Neural cell (in vitro differentiated cells): ENCODE data around the gene MAPK11. TPM values are rescaled to one million over a fixed set of nuclear protein-coding genes. Genes with fewer than 3 reads are reported as not detected.

Experiments
- H2AFZ ChIP-seq: fragments of 200-600, 300-800 bp; sonication (generic), shearing (Covaris generic); 2 replicates; pipeline ENCODE4 v1.6.0; 2014; ENCODE audit warnings: low read depth, mild to moderate bottlenecking, antibody characterized with exemption, low read length, moderate library complexity
- H3F3A ChIP-seq: fragments of 200-600 bp; shearing (Covaris generic); 2 replicates; pipeline ENCODE4 v1.6.1; 2016; ENCODE audit warnings: mild to moderate bottlenecking, moderate library complexity, mixed read lengths, antibody characterized with exemption, low read length; ENCODE audit not compliant: insufficient read depth, poor library complexity, severe bottlenecking
- H3K27ac ChIP-seq: fragments of 200-600, 300-800 bp; sonication (generic), shearing (Covaris generic); 2 replicates; pipeline ENCODE4 v1.5.1; 2014; ENCODE audit warnings: mild to moderate bottlenecking, low read length, moderate library complexity
- H3K27me3 ChIP-seq: fragments of 300-800, 200-600 bp; sonication (generic), shearing (Covaris generic); 2 replicates; pipeline ENCODE4 v1.6.0; 2014; ENCODE audit warnings: mild to moderate bottlenecking, low read depth, low read length, moderate library complexity; ENCODE audit not compliant: insufficient read depth
- H3K36me3 ChIP-seq: fragments of 300-800, 200-600 bp; sonication (generic), shearing (Covaris generic); 2 replicates; pipeline ENCODE4 v1.5.1; 2014; ENCODE audit warnings: mild to moderate bottlenecking, antibody characterized with exemption, low read length, moderate library complexity; ENCODE audit not compliant: insufficient read depth
- H3K4me2 ChIP-seq: fragments of 300-800, 200-600 bp; sonication (generic), shearing (Covaris generic); 2 replicates; pipeline ENCODE4 v1.6.0; 2014; ENCODE audit warnings: mild to moderate bottlenecking, low read length
- H3K4me3 ChIP-seq: fragments of 300-800, 200-600 bp; sonication (generic), shearing (Covaris generic); 2 replicates; pipeline ENCODE4 v1.5.1; 2014; ENCODE audit warnings: mild to moderate bottlenecking, low read length, moderate library complexity
- H3K79me2 ChIP-seq: fragments of 200-600 bp; shearing (Covaris generic); replicated peaks from 2 replicates; pipeline ENCODE4 v1.6.0; 2014; ENCODE audit warnings: mild to moderate bottlenecking, low read length, moderate library complexity; ENCODE audit not compliant: insufficient read depth
- H3K9ac ChIP-seq: fragments of 300-800, 200-600 bp; sonication (generic), shearing (Covaris generic); 2 replicates; pipeline ENCODE4 v1.6.1; 2016; ENCODE audit warnings: mild to moderate bottlenecking, low read length, mixed read lengths
- H3K9me2 ChIP-seq: fragments of 200-600 bp; shearing (Covaris generic); 2 replicates; pipeline ENCODE4 v1.6.1; 2016; ENCODE audit warnings: mild to moderate bottlenecking, low read length, mixed read lengths; ENCODE audit not compliant: insufficient read depth
- H3K9me3 ChIP-seq: fragments of 200-600, 300-800 bp; sonication (generic), shearing (Covaris generic); 2 replicates; pipeline ENCODE4 v1.6.1; 2016; ENCODE audit warnings: mild to moderate bottlenecking, mixed run types, low read length, moderate library complexity, mixed read lengths
- H4K20me1 ChIP-seq: fragments of 200-600 bp; shearing (Covaris generic); 2 replicates; pipeline ENCODE4 v1.6.1; 2016; ENCODE audit warnings: mild to moderate bottlenecking, mixed run types; ENCODE audit not compliant: insufficient read depth
- CTCF ChIP-seq: fragments of 450-650 bp; IDR thresholded peaks from 2 replicates; pipeline ENCODE4 v1.5.1; 2014; ENCODE audit warnings: antibody characterized with exemption, mild to moderate bottlenecking, moderate library complexity; ENCODE audit not compliant: poor library complexity, severe bottlenecking
- EP300 ChIP-seq: fragments of 450-650 bp; conservative IDR thresholded peaks from 2 replicates; pipeline ENCODE4 v1.6.1; 2014; ENCODE audit warnings: antibody characterized with exemption, mild to moderate bottlenecking, moderate library complexity; ENCODE audit not compliant: poor library complexity, severe bottlenecking
- EZH2 ChIP-seq: fragments of 200-600, 300-800 bp; shearing (Covaris generic), sonication (generic); IDR thresholded peaks from 2 replicates; pipeline ENCODE4 v1.6.1; 2014; ENCODE audit warnings: antibody characterized with exemption, low read length, borderline replicate concordance, mild to moderate bottlenecking; ENCODE audit not compliant: insufficient read depth, poor library complexity, severe bottlenecking
- MXI1 ChIP-seq: fragments of 450-650 bp; conservative IDR thresholded peaks from 2 replicates; pipeline ENCODE4 v1.6.1; 2014; ENCODE audit warnings: antibody characterized with exemption, mild to moderate bottlenecking; ENCODE audit not compliant: poor library complexity, severe bottlenecking
- POLR2AphosphoS5 ChIP-seq: IDR thresholded peaks from 2 replicates; pipeline ENCODE4 v1.6.1; 2012
- RAD21 ChIP-seq: fragments of 450-650 bp; conservative IDR thresholded peaks from 2 replicates; pipeline ENCODE4 v1.6.1; 2014; ENCODE audit warnings: antibody characterized with exemption, mild to moderate bottlenecking, moderate library complexity
- REST ChIP-seq: IDR thresholded peaks from 2 replicates; pipeline ENCODE4 v1.6.1; 2012; ENCODE audit warnings: borderline replicate concordance
- SMC3 ChIP-seq: fragments of 450-650 bp; conservative IDR thresholded peaks from 2 replicates; pipeline ENCODE4 v1.6.1; 2014; ENCODE audit warnings: antibody characterized with exemption, mild to moderate bottlenecking, moderate library complexity; ENCODE audit not compliant: poor library complexity
- TAF1 ChIP-seq: IDR thresholded peaks from 2 replicates; pipeline ENCODE4 v1.6.1; 2012; ENCODE audit warnings: low read depth
- polyA plus RNA-seq: library from polyadenylated mRNA; depleted of rRNA; stranded (reverse); fragments of >200 nt; gene quantifications from 2 replicates; pipeline ENCODE4 v1.2.3, GENCODE V29; 2014

MAPK11 gene
- polyA plus RNA-seq, 1 donor from 2014 or later: 36.3 TPM

GRCh38 chr22:50276143-50276542, 6.0 kb upstream of the MAPK11 start:
- no peaks in the 10 kb centered on the region for H3F3A ChIP-seq
- no peaks in the 10 kb centered on the region for H3K9me2 ChIP-seq
- H3K79me2 ChIP-seq: no peaks in the 10 kb centered on the region
- no peaks in the 10 kb centered on the region for H3K36me3 ChIP-seq
- H3K4me2 ChIP-seq: no peak overlapping the region
- H3K9me3 ChIP-seq: no peaks in the 10 kb centered on the region
- no peak overlapping the region for H3K27ac ChIP-seq
- H4K20me1 ChIP-seq: no peaks in the 10 kb centered on the region
- no peak overlapping the region for H3K9ac ChIP-seq
- H3K4me3 ChIP-seq: no peak overlapping the region
- no peak overlapping the region for H2AFZ ChIP-seq
- TF ChIP-seq POLR2AphosphoS5 (no peak), RAD21 (no peak), EP300 (no peak), CTCF (peak; percentile 29)
- no peaks in the 10 kb centered on the region for H3K27me3 ChIP-seq

GRCh38 chr22:50275181-50276055, 5.2 kb upstream of the MAPK11 start:
- Histone ChIP-seq H2AFZ (no peak overlapping the region), H3K79me2 (no peaks in the 10 kb centered on the region), H3K27me3 (no peaks in the 10 kb centered on the region), H3K9ac (no peak overlapping the region), H3K4me3 (no peak overlapping the region), H3K9me2 (no peaks in the 10 kb centered on the region), H3F3A (no peaks in the 10 kb centered on the region), H3K9me3 (no peaks in the 10 kb centered on the region), H3K36me3 (no peaks in the 10 kb centered on the region), H3K27ac (no peak overlapping the region), H4K20me1 (no peaks in the 10 kb centered on the region), H3K4me2 (no peak overlapping the region)
- TF ChIP-seq CTCF: no peak

GRCh38 chr22:50274771-50275170, 4.6 kb upstream of the MAPK11 start:
- Histone ChIP-seq H3K79me2 (no peaks in the 10 kb centered on the region), H4K20me1 (no peaks in the 10 kb centered on the region), H3K36me3 (no peaks in the 10 kb centered on the region), H3K9me3 (no peaks in the 10 kb centered on the region), H3K4me2 (no peak overlapping the region), H3K9ac (no peak overlapping the region), H3K9me2 (no peaks in the 10 kb centered on the region), H3K27ac (no peak overlapping the region), H3F3A (no peaks in the 10 kb centered on the region), H3K27me3 (no peaks in the 10 kb centered on the region), H2AFZ (no peak overlapping the region), H3K4me3 (no peak overlapping the region)
- TF ChIP-seq RAD21: no peak
- no peak for TF ChIP-seq EP300
- TF ChIP-seq CTCF: no peak
- TF ChIP-seq POLR2AphosphoS5: no peak
- TF ChIP-seq REST: no peak
- TF ChIP-seq EZH2: no peak
- no peak for TF ChIP-seq SMC3
- no peak for TF ChIP-seq TAF1
- TF ChIP-seq MXI1: no peak
